Activated B cell treated with CpG ODN at 0.5 μM for 24 hours (primary cell): ENCODE results near the gene TERB1. TPM values are rescaled to one million over a fixed set of nuclear protein-coding genes. Genes with fewer than 3 reads are reported as not detected.

Experiments used
- ATAC-seq: fragments of 200-7000 bp; cut with Tn5 transposase; one replicate; pipeline ENCODE4 v1.10.0; 2021; ENCODE audit warnings: low read depth, mild to moderate bottlenecking, moderate library complexity
- CTCF ChIA-PET: fragments of 350-600 bp; sonication (Branson Sonifier 250); formaldehyde crosslinking; loops from one replicate; lab custom pipeline; 2021; ENCODE audit warnings: antibody characterized with exemption; lab: Charles Lee
- POLR2A ChIA-PET: fragments of 350-600 bp; sonication (Branson Sonifier 250); formaldehyde crosslinking; loops from one replicate; lab custom pipeline; 2021; ENCODE audit warnings: antibody characterized with exemption; lab: Charles Lee
- DNase-seq: peaks from one replicate; pipeline ENCODE4 v3.0.0; 2022
- H3K27ac Mint-ChIP-seq: one replicate; pipeline ENCODE4 v1.8.0; 2020; ENCODE audit warnings: mixed read lengths
- H3K27me3 Mint-ChIP-seq: one replicate; pipeline ENCODE4 v1.8.0; 2021; ENCODE audit warnings: mixed read lengths
- H3K36me3 Mint-ChIP-seq: one replicate; pipeline ENCODE4 v1.8.0; 2021; ENCODE audit warnings: low read depth, mixed read lengths
- H3K4me1 Mint-ChIP-seq: one replicate; pipeline ENCODE4 v1.8.0; 2021; ENCODE audit warnings: mixed read lengths
- H3K4me3 Mint-ChIP-seq: one replicate; pipeline ENCODE4 v1.8.0; 2020; ENCODE audit warnings: mild to moderate bottlenecking, mixed read lengths
- H3K9me3 Mint-ChIP-seq: one replicate; pipeline ENCODE4 v1.8.0; 2020; ENCODE audit warnings: mixed read lengths
- CTCF ChIP-seq: fragments of 200-600 bp; IDR thresholded peaks from one replicate; pipeline ENCODE4 v1.8.0; 2022; ENCODE audit warnings: antibody characterized with exemption, mild to moderate bottlenecking
- intact Hi-C: fragments of 100-400 bp; cut with micrococcal nuclease; formaldehyde crosslinking; loops from one replicate; pipeline ENCODE4 v1.15.1; 2024
- total RNA-seq: library from RNA; stranded (reverse); gene quantifications from 2 replicates; pipeline ENCODE4 v1.2.3, GENCODE V29; 2022

The TERB1 gene
- total RNA-seq, 1 donor from 2014 or later, result not detected

- ATAC-seq (no peak), DNase-seq (no peak)
- POLR2A ChIA-PET, result interaction anchor here (0.5 kb wide), 1 partner anchor 11 kb away, joined by 8 read pairs; no protein-coding TSS in a partner anchor
- H3K36me3 Mint-ChIP-seq, result peaks cover 63% of the 10 kb centered on the region
- H3K4me3 Mint-ChIP-seq, result no peak overlapping the region
- TF ChIP-seq CTCF, result no peak
- intact Hi-C loops, result no loop called here
- CTCF ChIA-PET, result no interaction called here
- H3K4me1 Mint-ChIP-seq, result peaks cover 29% of the 10 kb centered on the region
- no peaks in the 10 kb centered on the region for H3K27me3 Mint-ChIP-seq
- H3K9me3 Mint-ChIP-seq, result no peaks in the 10 kb centered on the region
- H3K27ac Mint-ChIP-seq, result no peak overlapping the region
Measured at GRCh38 chr16:66746048-66746447, 55.3 kb downstream of the TERB1 start.

DNA sequence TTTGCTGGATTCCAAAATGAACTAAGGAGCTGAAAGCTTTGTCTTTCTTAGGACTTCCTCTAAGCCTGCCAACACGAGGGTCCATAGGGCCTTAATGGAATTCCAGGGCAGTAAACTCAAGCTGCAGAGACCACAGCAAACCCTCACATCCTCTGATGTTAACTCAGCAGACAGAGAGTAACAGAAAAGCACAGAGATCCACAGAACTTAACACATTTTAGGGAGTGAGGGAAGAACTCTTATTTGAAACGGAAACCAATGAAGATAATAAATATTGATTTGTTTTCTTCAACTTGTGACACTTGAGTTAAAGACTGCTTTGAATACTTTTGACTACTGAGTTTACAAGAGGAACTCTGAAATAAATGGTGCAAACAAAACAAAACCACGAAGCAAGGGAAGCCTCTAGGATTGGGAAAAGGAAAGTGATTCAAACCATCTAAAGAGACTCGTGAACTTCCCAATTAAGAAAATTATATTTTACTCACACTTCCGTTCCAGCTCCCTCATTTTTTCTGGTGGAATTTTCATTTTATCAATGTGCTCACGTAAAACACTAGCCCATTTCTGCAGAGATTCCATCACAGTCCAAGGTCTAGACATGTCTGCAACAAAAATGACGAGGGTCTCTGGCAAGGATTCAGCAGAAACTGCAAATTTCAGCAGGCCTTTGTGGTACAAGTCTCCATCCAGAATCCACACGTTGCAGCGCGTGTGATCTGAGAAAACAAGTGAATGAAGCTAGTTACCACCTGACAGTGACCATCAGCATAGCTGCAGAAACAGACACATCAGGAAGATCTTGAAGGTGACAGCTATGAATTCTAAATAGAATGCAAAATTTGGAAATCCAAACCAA is 59.2 kb downstream of the TERB1 start:
- H3K27ac Mint-ChIP-seq, result no peak overlapping the region

GRCh38 chr16:66741169-66741900 is 60.0 kb downstream of the TERB1 start:
- intact Hi-C loops, result loop anchor here (2.0 kb wide), 1 partner anchor 179 kb away; no protein-coding TSS in a partner anchor
- H3K9me3 Mint-ChIP-seq, result no peaks in the 10 kb centered on the region
- no peak for DNase-seq
- POLR2A ChIA-PET, result no interaction called here
- H3K4me1 Mint-ChIP-seq, result peaks cover 6% of the 10 kb centered on the region
- CTCF ChIA-PET, result interaction anchor here (1.2 to 2.9 kb wide), 4 partner anchors 7 to 335 kb away, joined by 3 to 15 read pairs (median 6); no protein-coding TSS in a partner anchor
- no peak overlapping the region for H3K27ac Mint-ChIP-seq
- H3K4me3 Mint-ChIP-seq, result no peak overlapping the region
- TF ChIP-seq CTCF, result no peak
- H3K36me3 Mint-ChIP-seq, result peaks cover 67% of the 10 kb centered on the region
- H3K27me3 Mint-ChIP-seq, result no peaks in the 10 kb centered on the region
- ATAC-seq, result no peak

More for the DNA sequence above, 59.2 kb downstream of the TERB1 start:
- DNase-seq, result no peak
- Mint-ChIP-seq H3K36me3 (peaks cover 70% of the 10 kb centered on the region), H3K27me3 (no peaks in the 10 kb centered on the region), H3K4me3 (no peak overlapping the region), H3K9me3 (no peaks in the 10 kb centered on the region), H3K4me1 (peaks cover 9% of the 10 kb centered on the region)
- POLR2A ChIA-PET, result no interaction called here
- TF ChIP-seq CTCF, result no peak
- ATAC-seq, result no peak
- CTCF ChIA-PET, result interaction anchor here (2.1 to 2.9 kb wide), 2 partner anchors 15 to 335 kb away, joined by 8 to 15 read pairs; no protein-coding TSS in a partner anchor
- intact Hi-C loops, result loop anchor here (2.0 kb wide), 1 partner anchor 179 kb away; no protein-coding TSS in a partner anchor

- ChIA-PET CTCF (interaction anchor here (0.9 to 2.9 kb wide), 8 partner anchors 8 to 336 kb away, joined by 3 to 15 read pairs (median 4); partner anchors contain the start of gene DYNC1LI2), POLR2A (no interaction called here)
- no peak overlapping the region for H3K27ac Mint-ChIP-seq
- H3K4me3 Mint-ChIP-seq, result no peak overlapping the region
- H3K36me3 Mint-ChIP-seq, result peaks cover 71% of the 10 kb centered on the region
- peaks cover 4% of the 10 kb centered on the region for H3K4me1 Mint-ChIP-seq
- TF ChIP-seq CTCF, result no peak
- no peaks in the 10 kb centered on the region for H3K27me3 Mint-ChIP-seq
- no peaks in the 10 kb centered on the region for H3K9me3 Mint-ChIP-seq
- intact Hi-C loops, result loop anchor here (1.0 to 2.0 kb wide), 2 partner anchors 178 to 334 kb away; no protein-coding TSS in a partner anchor
- DNase-seq, result no peak
- no peak for ATAC-seq
Measured at GRCh38 chr16:66740533-66740932, 60.9 kb downstream of the TERB1 start.
